GM12878 (cell line): ENCODE data around the gene ATP2C1. TPM values are rescaled to one million over a fixed set of nuclear protein-coding genes. Genes with fewer than 3 reads are reported as not detected.

Experiments used
- ATAC-seq: fragments of 200-7000 bp; cut with Tn5 transposase; 3 replicates; pipeline ENCODE4 v1.9.1; 2020; ENCODE audit warnings: mild to moderate bottlenecking, moderate library complexity
- BruUV-seq: library from RNA; stranded (reverse); fragments of 400-500 nt; replicated peaks from 2 replicates; lab custom pipeline; 2021; lab: Mats Ljungman, UMichigan
- CTCF ChIA-PET: fragments of 300-600 bp; sonication (Branson Sonifier 250); formaldehyde crosslinking; extraction: SDS; loops from one replicate; lab custom pipeline; 2021; ENCODE audit warnings: inconsistent platforms; lab: Yijun Ruan, JAX
- POLR2A ChIA-PET: fragments of 350-600 bp; formaldehyde crosslinking; extraction: SDS; loops from one replicate; lab custom pipeline; 2021; ENCODE audit warnings: inconsistent platforms; lab: Charles Lee
- RAD21 ChIA-PET: fragments of 300-600 bp; sonication (Branson Sonifier 250); formaldehyde crosslinking; loops from one replicate; lab custom pipeline; 2023; ENCODE audit warnings: antibody characterized with exemption; ENCODE audit not compliant: unreplicated experiment; lab: Charles Lee
- SMC1A ChIA-PET: fragments of 300-600 bp; sonication (Branson Sonifier 250); formaldehyde crosslinking; loops from one replicate; lab custom pipeline; 2023; ENCODE audit not compliant: unreplicated experiment, uncharacterized antibody; lab: Charles Lee
- DNase-seq: peaks from one replicate; pipeline ENCODE4 v3.0.0-alpha.2; 2011; ENCODE audit warnings: low read depth, low spot score
- FAIRE-seq: peaks from 3 replicates; lab custom pipeline; 2011; peaks lifted over from hg19 to GRCh38; lab: Jason Lieb, UNC
- H2AFZ ChIP-seq: 2 replicates; pipeline ENCODE4 v1.6.0; 2011; ENCODE audit warnings: low read depth, low read length, control low read depth; ENCODE audit not compliant: control insufficient read depth
- H3K27ac ChIP-seq: 2 replicates; pipeline ENCODE4 v1.5.1; 2011; ENCODE audit warnings: control low read depth; ENCODE audit not compliant: control insufficient read depth, insufficient read depth
- H3K27me3 ChIP-seq, 2 experiments: replicated peaks in 1 of 2; 2 replicates each; pipeline versions ENCODE4 v1.6.0 to v1.6.1; 2011; ENCODE audit warnings: low read length in 1 of 2; ENCODE audit not compliant: control insufficient read depth in 2 of 2, insufficient read depth in 2 of 2
- H3K36me3 ChIP-seq, 2 experiments: 2 replicates each; pipeline ENCODE4 v1.5.1; 2011; ENCODE audit warnings: low read length in 1 of 2; ENCODE audit not compliant: control insufficient read depth in 2 of 2, insufficient read depth in 2 of 2
- H3K4me1 ChIP-seq: 2 replicates; pipeline ENCODE4 v1.6.1; 2011; ENCODE audit warnings: mild to moderate bottlenecking, low read length, moderate library complexity, mixed read lengths; ENCODE audit not compliant: control insufficient read depth, insufficient read depth
- H3K4me2 ChIP-seq: 2 replicates; pipeline ENCODE4 v1.6.0; 2011; ENCODE audit warnings: control low read depth; ENCODE audit not compliant: control insufficient read depth, insufficient read depth
- H3K4me3 ChIP-seq: fragments of 200-600 bp; sonication (generic); 2 replicates; pipeline ENCODE4 v1.5.1; 2016
- H3K79me2 ChIP-seq: 2 replicates; pipeline ENCODE4 v1.6.0; 2011; ENCODE audit warnings: low read length; ENCODE audit not compliant: control insufficient read depth, insufficient read depth
- H3K9ac ChIP-seq: 2 replicates; pipeline ENCODE4 v1.8.0; 2011; ENCODE audit warnings: low read length, control low read depth, mixed read lengths; ENCODE audit not compliant: control insufficient read depth, insufficient read depth
- H3K9me3 ChIP-seq: replicated peaks from 3 replicates; pipeline ENCODE4 v1.5.1; 2011; ENCODE audit warnings: mild to moderate bottlenecking, low read length; ENCODE audit not compliant: control insufficient read depth, insufficient read depth
- H4K20me1 ChIP-seq: 2 replicates; pipeline ENCODE4 v1.6.0; 2011; ENCODE audit not compliant: control insufficient read depth, insufficient read depth
- BCLAF1 ChIP-seq: fragments of 450-650 bp; IDR thresholded peaks from 2 replicates; pipeline ENCODE4 v1.6.1; 2017; ENCODE audit warnings: antibody characterized with exemption, mild to moderate bottlenecking, moderate library complexity
- EZH2 ChIP-seq: IDR thresholded peaks from 2 replicates; pipeline ENCODE4 v1.6.1; 2012; ENCODE audit warnings: low read depth, mild to moderate bottlenecking, control low read depth, inconsistent platforms, low read length, borderline replicate concordance; ENCODE audit not compliant: control insufficient read depth
- FOXM1 ChIP-seq: IDR thresholded peaks from 2 replicates; pipeline ENCODE4 v1.6.1; 2012; ENCODE audit warnings: low read depth, mild to moderate bottlenecking, inconsistent platforms, low read length, moderate library complexity
- RELA ChIP-seq: fragments of 450-650 bp; IDR thresholded peaks from 2 replicates; pipeline ENCODE4 v1.8.0; 2014; ENCODE audit warnings: borderline replicate concordance; ENCODE audit not compliant: partially characterized antibody
- TARDBP ChIP-seq: IDR thresholded peaks from 2 replicates; pipeline ENCODE4 v1.6.1; 2016; ENCODE audit warnings: borderline replicate concordance
- WGBS: methylation state at CpG from one replicate; pipeline ENCODE4 v1.1.6; 2016; ENCODE audit warnings: low lambda C conversion rate; ENCODE audit not compliant: insufficient replicate concordance, insufficient coverage; ENCODE audit errors: missing lambda C conversion rate; 5-methylcytosine and 5-hydroxymethylcytosine counted together
- in situ Hi-C: fragments of 300-500 bp; cut with MboI; formaldehyde crosslinking; loops from 9 replicates; pipeline ENCODE4 v1.14.3; 2018; ENCODE audit warnings: mixed read lengths
- intact Hi-C: fragments of 100-400 bp; cut with micrococcal nuclease; formaldehyde crosslinking; loops from one replicate; pipeline ENCODE4 v1.14.2; 2022; ENCODE audit not compliant: unreplicated experiment
- polyA plus RNA-seq, 11 experiments: library from polyadenylated mRNA; depleted of rRNA in 4 of 11; unstranded in 6 of 11; stranded (reverse) in 5 of 11; fragments of >200 nt; fragmentation: Nextera tagmentation in 4 of 11; fragmentation: Illumina TruSeq in 1 of 11; extraction: Ambion mirVana in 4 of 11; extraction: Trizol in 1 of 11; gene quantifications; 1 replicate in 1 of 11; 2 replicates in 10 of 11; pipeline versions ENCODE4 v1.2.1 to v1.2.3, GENCODE V29; 2011 to 2016; ENCODE audit warnings: inconsistent platforms in 2 of 11, missing spikeins in 2 of 11, low read depth in 1 of 11
- total RNA-seq, 4 experiments: library from RNA; depleted of rRNA in 3 of 4; stranded (reverse); fragments of >200 nt in 3 of 4; fragmentation: Illumina TruSeq in 1 of 4; extraction: Trizol in 1 of 4; gene quantifications; 2 replicates each; pipeline versions ENCODE4 v1.2.1 to v1.2.3, GENCODE V29; 2013 to 2021
- TF ChIP-seq, protein P1 (sequence below): fragments of 450-650 bp; IDR thresholded peaks from 2 replicates; pipeline ENCODE4 v1.6.1; 2017; ENCODE audit warnings: mild to moderate bottlenecking
- TF ChIP-seq, protein P2 (sequence below), 3 experiments: IDR thresholded peaks in 2 of 3; conservative IDR thresholded peaks in 1 of 3; 2 replicates each; pipeline ENCODE4 v1.5.1; 2011; ENCODE audit warnings: low read depth in 3 of 3, low read length in 3 of 3, mild to moderate bottlenecking in 3 of 3, control low read depth in 2 of 3, moderate library complexity in 2 of 3, inconsistent platforms in 1 of 3, mixed read lengths in 1 of 3; ENCODE audit not compliant: control insufficient read depth in 2 of 3, insufficient read depth in 1 of 3; ENCODE audit errors: extremely low read depth in 1 of 3
- TF ChIP-seq, protein P3 (sequence below): fragments of 450-650 bp; IDR thresholded peaks from 2 replicates; pipeline ENCODE4 v1.6.1; 2017; ENCODE audit warnings: mild to moderate bottlenecking, low read depth, inconsistent platforms; ENCODE audit not compliant: poor library complexity, severe bottlenecking

Gene ATP2C1
- total and polyA plus RNA-seq, 10 of the 15 experiments (the other 5 are each of a cell fraction or from before 2014, with no cell fraction given) = 20.6 to 116 (median 55.1) TPM

DNA sequence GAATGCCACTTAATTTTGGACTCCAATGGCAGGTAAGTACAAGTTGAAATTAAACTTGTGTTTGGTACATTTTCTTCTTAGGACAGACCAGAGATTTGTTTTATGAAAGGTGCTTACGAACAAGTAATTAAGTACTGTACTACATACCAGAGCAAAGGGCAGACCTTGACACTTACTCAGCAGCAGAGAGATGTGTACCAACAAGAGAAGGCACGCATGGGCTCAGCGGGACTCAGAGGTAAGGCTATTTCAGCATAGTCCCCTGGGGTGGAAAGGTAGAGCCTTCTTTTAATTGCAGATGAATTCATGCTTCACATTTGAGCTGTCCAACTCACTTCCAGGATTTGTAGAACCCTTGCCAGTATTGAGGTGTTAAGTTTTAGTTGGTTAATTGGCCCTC lies 81.4 kb downstream of the ATP2C1 start:
- H3K27me3 ChIP-seq = no peaks in the 10 kb centered on the region
- POLR2A ChIA-PET = no interaction called here
- TF ChIP-seq TARDBP = no peak
- TF ChIP-seq, protein P1, sequence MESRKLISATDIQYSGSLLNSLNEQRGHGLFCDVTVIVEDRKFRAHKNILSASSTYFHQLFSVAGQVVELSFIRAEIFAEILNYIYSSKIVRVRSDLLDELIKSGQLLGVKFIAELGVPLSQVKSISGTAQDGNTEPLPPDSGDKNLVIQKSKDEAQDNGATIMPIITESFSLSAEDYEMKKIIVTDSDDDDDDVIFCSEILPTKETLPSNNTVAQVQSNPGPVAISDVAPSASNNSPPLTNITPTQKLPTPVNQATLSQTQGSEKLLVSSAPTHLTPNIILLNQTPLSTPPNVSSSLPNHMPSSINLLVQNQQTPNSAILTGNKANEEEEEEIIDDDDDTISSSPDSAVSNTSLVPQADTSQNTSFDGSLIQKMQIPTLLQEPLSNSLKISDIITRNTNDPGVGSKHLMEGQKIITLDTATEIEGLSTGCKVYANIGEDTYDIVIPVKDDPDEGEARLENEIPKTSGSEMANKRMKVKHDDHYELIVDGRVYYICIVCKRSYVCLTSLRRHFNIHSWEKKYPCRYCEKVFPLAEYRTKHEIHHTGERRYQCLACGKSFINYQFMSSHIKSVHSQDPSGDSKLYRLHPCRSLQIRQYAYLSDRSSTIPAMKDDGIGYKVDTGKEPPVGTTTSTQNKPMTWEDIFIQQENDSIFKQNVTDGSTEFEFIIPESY = no peak
- no peak for TF ChIP-seq RELA
- TF ChIP-seq, protein P2, sequence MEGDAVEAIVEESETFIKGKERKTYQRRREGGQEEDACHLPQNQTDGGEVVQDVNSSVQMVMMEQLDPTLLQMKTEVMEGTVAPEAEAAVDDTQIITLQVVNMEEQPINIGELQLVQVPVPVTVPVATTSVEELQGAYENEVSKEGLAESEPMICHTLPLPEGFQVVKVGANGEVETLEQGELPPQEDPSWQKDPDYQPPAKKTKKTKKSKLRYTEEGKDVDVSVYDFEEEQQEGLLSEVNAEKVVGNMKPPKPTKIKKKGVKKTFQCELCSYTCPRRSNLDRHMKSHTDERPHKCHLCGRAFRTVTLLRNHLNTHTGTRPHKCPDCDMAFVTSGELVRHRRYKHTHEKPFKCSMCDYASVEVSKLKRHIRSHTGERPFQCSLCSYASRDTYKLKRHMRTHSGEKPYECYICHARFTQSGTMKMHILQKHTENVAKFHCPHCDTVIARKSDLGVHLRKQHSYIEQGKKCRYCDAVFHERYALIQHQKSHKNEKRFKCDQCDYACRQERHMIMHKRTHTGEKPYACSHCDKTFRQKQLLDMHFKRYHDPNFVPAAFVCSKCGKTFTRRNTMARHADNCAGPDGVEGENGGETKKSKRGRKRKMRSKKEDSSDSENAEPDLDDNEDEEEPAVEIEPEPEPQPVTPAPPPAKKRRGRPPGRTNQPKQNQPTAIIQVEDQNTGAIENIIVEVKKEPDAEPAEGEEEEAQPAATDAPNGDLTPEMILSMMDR (IDR thresholded peaks at IDR 0.05 in 2 of 3, conservative IDR thresholded peaks at IDR 0.05 in 1 of 3; ENCODE audit: control insufficient read depth in 2 of 3, extremely low read depth in 1 of 3, insufficient read depth in 1 of 3, low read depth in 3 of 3, low read length in 3 of 3) = no peak
- TF ChIP-seq EZH2 = no peak
- TF ChIP-seq FOXM1 = no peak
- TF ChIP-seq BCLAF1 = no peak
- TF ChIP-seq, protein P3, sequence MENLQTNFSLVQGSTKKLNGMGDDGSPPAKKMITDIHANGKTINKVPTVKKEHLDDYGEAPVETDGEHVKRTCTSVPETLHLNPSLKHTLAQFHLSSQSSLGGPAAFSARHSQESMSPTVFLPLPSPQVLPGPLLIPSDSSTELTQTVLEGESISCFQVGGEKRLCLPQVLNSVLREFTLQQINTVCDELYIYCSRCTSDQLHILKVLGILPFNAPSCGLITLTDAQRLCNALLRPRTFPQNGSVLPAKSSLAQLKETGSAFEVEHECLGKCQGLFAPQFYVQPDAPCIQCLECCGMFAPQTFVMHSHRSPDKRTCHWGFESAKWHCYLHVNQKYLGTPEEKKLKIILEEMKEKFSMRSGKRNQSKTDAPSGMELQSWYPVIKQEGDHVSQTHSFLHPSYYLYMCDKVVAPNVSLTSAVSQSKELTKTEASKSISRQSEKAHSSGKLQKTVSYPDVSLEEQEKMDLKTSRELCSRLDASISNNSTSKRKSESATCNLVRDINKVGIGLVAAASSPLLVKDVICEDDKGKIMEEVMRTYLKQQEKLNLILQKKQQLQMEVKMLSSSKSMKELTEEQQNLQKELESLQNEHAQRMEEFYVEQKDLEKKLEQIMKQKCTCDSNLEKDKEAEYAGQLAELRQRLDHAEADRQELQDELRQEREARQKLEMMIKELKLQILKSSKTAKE = no peak
- ATAC-seq (no peak), FAIRE-seq (no peak), DNase-seq (no peak)
- no peaks in the 10 kb centered on the region for H3K4me1 ChIP-seq
- SMC1A ChIA-PET = interaction anchor here (0.6 to 1.6 kb wide), 3 partner anchors 26 to 260 kb away, joined by 3 to 5 read pairs (median 4); no protein-coding TSS in a partner anchor
- no peaks in the 10 kb centered on the region for H4K20me1 ChIP-seq
- no peak overlapping the region for H3K9ac ChIP-seq
- H2AFZ ChIP-seq = no peak overlapping the region
- in situ Hi-C loops (no loop called here), intact Hi-C loops (no loop called here)
- WGBS = 100% methylated on average over 3 of the region's 3 CpGs
- CTCF ChIA-PET = interaction anchor here (2.0 kb wide), 1 partner anchor 49 kb away, joined by 4 read pairs; no protein-coding TSS in a partner anchor
- no TSS peak for BruUV-seq
- no peak overlapping the region for H3K4me3 ChIP-seq
- H3K36me3 ChIP-seq = peaks cover 8 to 14% of the 10 kb centered on the region in 2 experiments; a peak in 3 of 4 replicates
- RAD21 ChIA-PET = no interaction called here
- no peak overlapping the region for H3K27ac ChIP-seq
- no peaks in the 10 kb centered on the region for H3K79me2 ChIP-seq
- H3K9me3 ChIP-seq = 0 out of 3 replicates have a peak, but pooled peaks cover 2% of the 10 kb centered on the region
- no peak overlapping the region for H3K4me2 ChIP-seq
